HEK293T (cell line): Measurements from ENCODE around the gene KCNC3.

Experiments used
- CTCF ChIA-PET: fragments of 350-600 bp; formaldehyde crosslinking; extraction: SDS; loops from one replicate; lab custom pipeline; 2021; ENCODE audit warnings: antibody characterized with exemption, inconsistent platforms; lab: Yijun Ruan, JAX
- POLR2A ChIA-PET: fragments of 350-600 bp; formaldehyde crosslinking; extraction: SDS; loops from one replicate; lab custom pipeline; 2020; ENCODE audit warnings: antibody characterized with exemption, inconsistent platforms; lab: Yijun Ruan, JAX
- DNase-seq: peaks from one replicate; pipeline ENCODE4 v3.0.0; 2012; ENCODE audit warnings: mixed read lengths; ENCODE audit errors: extremely low spot score
- ARNT ChIP-seq: fragments of 450-650 bp; IDR thresholded peaks from 2 replicates; pipeline ENCODE4 v1.6.1; 2017; ENCODE audit warnings: mild to moderate bottlenecking
- BHLHE40 ChIP-seq: fragments of 450-650 bp; IDR thresholded peaks from 2 replicates; pipeline ENCODE4 v1.6.1; 2016; ENCODE audit warnings: mild to moderate bottlenecking, moderate library complexity, borderline replicate concordance
- CTBP1 ChIP-seq: fragments of 450-650 bp; IDR thresholded peaks from 2 replicates; pipeline ENCODE4 v1.6.1; 2016; ENCODE audit warnings: borderline replicate concordance
- ELF4 ChIP-seq: fragments of 450-650 bp; IDR thresholded peaks from 2 replicates; pipeline ENCODE4 v1.6.1; 2017; ENCODE audit warnings: antibody characterized with exemption
- FOXA1 ChIP-seq: fragments of 450-650 bp; IDR thresholded peaks from 2 replicates; pipeline ENCODE4 v1.6.1; 2016; ENCODE audit warnings: mild to moderate bottlenecking
- FOXK2 ChIP-seq: fragments of 450-650 bp; IDR thresholded peaks from 2 replicates; pipeline ENCODE4 v1.6.1; 2016; ENCODE audit warnings: mild to moderate bottlenecking
- FOXM1 ChIP-seq: fragments of 450-650 bp; IDR thresholded peaks from 2 replicates; pipeline ENCODE4 v1.6.1; 2017; ENCODE audit warnings: mild to moderate bottlenecking, borderline replicate concordance
- HDGF ChIP-seq: fragments of 450-650 bp; IDR thresholded peaks from 2 replicates; pipeline ENCODE4 v1.6.1; 2017; ENCODE audit warnings: antibody characterized with exemption, borderline replicate concordance
- L3MBTL2 ChIP-seq: fragments of 450-650 bp; conservative IDR thresholded peaks from 2 replicates; pipeline ENCODE4 v1.6.1; 2016; ENCODE audit warnings: mild to moderate bottlenecking
- LEF1 ChIP-seq: fragments of 450-650 bp; IDR thresholded peaks from 2 replicates; pipeline ENCODE4 v1.6.1; 2017; ENCODE audit warnings: mild to moderate bottlenecking, borderline replicate concordance
- NFRKB ChIP-seq: fragments of 450-650 bp; IDR thresholded peaks from 2 replicates; pipeline ENCODE4 v1.6.1; 2016; ENCODE audit warnings: mild to moderate bottlenecking, moderate library complexity
- PKNOX1 ChIP-seq: fragments of 450-650 bp; IDR thresholded peaks from 2 replicates; pipeline ENCODE4 v1.6.1; 2016
- SP1 ChIP-seq: fragments of 450-650 bp; IDR thresholded peaks from 2 replicates; pipeline ENCODE4 v1.6.1; 2017
- SUZ12 ChIP-seq: fragments of 450-650 bp; IDR thresholded peaks from 2 replicates; pipeline ENCODE4 v1.6.1; 2016; ENCODE audit warnings: mild to moderate bottlenecking
- TARDBP ChIP-seq: fragments of 450-650 bp; IDR thresholded peaks from 2 replicates; pipeline ENCODE4 v1.6.1; 2016
- ZNF384 ChIP-seq: fragments of 450-650 bp; IDR thresholded peaks from 2 replicates; pipeline ENCODE4 v1.6.1; 2016

KCNC3 gene

GRCh38 chr19:50300051-50300450, 29.1 kb downstream of the KCNC3 start:
- no peak for DNase-seq
- no peak for TF ChIP-seq ARNT
- TF ChIP-seq FOXK2, result no peak
- TF ChIP-seq HDGF, result no peak
- TF ChIP-seq ZNF384, result no peak
- no peak for TF ChIP-seq TARDBP
- no peak for TF ChIP-seq FOXM1
- TF ChIP-seq ELF4, result no peak
- TF ChIP-seq FOXA1, result no peak
- TF ChIP-seq BHLHE40, result no peak
- no peak for TF ChIP-seq CTBP1
- TF ChIP-seq SP1, result no peak
- no peak for TF ChIP-seq L3MBTL2
- POLR2A ChIA-PET, result no interaction called here
- CTCF ChIA-PET, result no interaction called here

GRCh38 chr19:50293263-50294004, 35.7 kb downstream of the KCNC3 start:
- ChIA-PET CTCF (no interaction called here), POLR2A (no interaction called here)
- no peak for DNase-seq
- TF ChIP-seq LEF1, result no peak
- TF ChIP-seq ZNF384, result no peak
- no peak for TF ChIP-seq FOXA1
- TF ChIP-seq PKNOX1, result no peak
- TF ChIP-seq HDGF, result no peak
- no peak for TF ChIP-seq BHLHE40
- no peak for TF ChIP-seq FOXK2

- TF ChIP-seq SP1, result no peak
- TF ChIP-seq CTBP1, result no peak
- no peak for TF ChIP-seq ARNT
- TF ChIP-seq TARDBP, result no peak
- no peak for TF ChIP-seq L3MBTL2
- TF ChIP-seq FOXM1, result no peak
- ChIA-PET CTCF (interaction anchor here (0.8 kb wide), 1 partner anchor 10 kb away, joined by 3 read pairs; no protein-coding TSS in a partner anchor), POLR2A (no interaction called here)
- no peak for DNase-seq
Observed at GRCh38 chr19:50292216-50292827, 36.9 kb downstream of the KCNC3 start.

- POLR2A ChIA-PET, result interaction anchor here (0.9 kb wide), 1 partner anchor 43 kb away, joined by 3 read pairs; no protein-coding TSS in a partner anchor
Observed at GRCh38 chr19:50290775-50291174, 38.4 kb downstream of the KCNC3 start.

GRCh38 chr19:50290011-50290410, 39.2 kb downstream of the KCNC3 start:
- TF ChIP-seq ELF4 (no peak), FOXK2 (no peak), ZNF384 (no peak), SUZ12 (no peak), FOXA1 (no peak), HDGF (no peak), TARDBP (no peak), BHLHE40 (no peak), LEF1 (no peak), ARNT (no peak), SP1 (no peak), NFRKB (no peak), PKNOX1 (no peak), FOXM1 (no peak), L3MBTL2 (no peak), CTBP1 (no peak)
- no peak for DNase-seq
- ChIA-PET POLR2A (interaction anchor here (0.9 kb wide), 1 partner anchor 44 kb away, joined by 3 read pairs; no protein-coding TSS in a partner anchor), CTCF (no interaction called here)

More at GRCh38 chr19:50290775-50291174, 38.4 kb downstream of the KCNC3 start:
- CTCF ChIA-PET, result no interaction called here
- TF ChIP-seq FOXM1, result no peak
- no peak for TF ChIP-seq NFRKB
- no peak for TF ChIP-seq CTBP1
- TF ChIP-seq PKNOX1, result no peak
- no peak for TF ChIP-seq ELF4
- no peak for TF ChIP-seq TARDBP
- no peak for TF ChIP-seq L3MBTL2
- no peak for TF ChIP-seq BHLHE40
- TF ChIP-seq ARNT, result no peak
- TF ChIP-seq FOXA1, result no peak
- TF ChIP-seq FOXK2, result no peak
- no peak for TF ChIP-seq SP1
- no peak for TF ChIP-seq LEF1
- no peak for DNase-seq

GRCh38 chr19:50288954-50289353, 40.2 kb downstream of the KCNC3 start:
- ChIA-PET POLR2A (interaction anchor here (0.9 kb wide), 1 partner anchor 27 kb away, joined by 3 read pairs; no protein-coding TSS in a partner anchor), CTCF (no interaction called here)
- TF ChIP-seq SUZ12 (no peak), NFRKB (no peak), CTBP1 (no peak), FOXM1 (no peak), BHLHE40 (no peak), L3MBTL2 (no peak), TARDBP (no peak), FOXK2 (no peak), LEF1 (no peak), SP1 (no peak), HDGF (no peak), FOXA1 (no peak), ZNF384 (no peak), ARNT (no peak), ELF4 (no peak)
- no peak for DNase-seq
